GM12801 (cell line): Measurements from ENCODE around the gene PPP1R3G.

Source experiments
- CTCF ChIP-seq: IDR thresholded peaks from one replicate; pipeline ENCODE4 v1.5.1; 2011; ENCODE audit warnings: control low read depth; ENCODE audit not compliant: insufficient read length; ENCODE audit errors: extremely low read depth

PPP1R3G gene

GRCh38 chr6:5072440-5072839, 12.7 kb upstream of the PPP1R3G start:
- TF ChIP-seq CTCF: no peak

- no peak for TF ChIP-seq CTCF
These were observed 11.1 kb upstream of the PPP1R3G start for GRCh38 chr6:5073992-5074391.

GRCh38 chr6:5076931-5077330, 8.2 kb upstream of the PPP1R3G start:
- no peak for TF ChIP-seq CTCF

GRCh38 chr6:5078121-5078669, 6.9 kb upstream of the PPP1R3G start:
- TF ChIP-seq CTCF: no peak

- no peak for TF ChIP-seq CTCF
These were observed 5.4 kb upstream of the PPP1R3G start for GRCh38 chr6:5079692-5080091.

- TF ChIP-seq CTCF: no peak
These were observed 4.6 kb upstream of the PPP1R3G start for GRCh38 chr6:5080574-5080973.

GRCh38 chr6:5081182-5081581, 4.0 kb upstream of the PPP1R3G start:
- TF ChIP-seq CTCF: no peak

GRCh38 chr6:5081955-5082354, 3.2 kb upstream of the PPP1R3G start:
- no peak for TF ChIP-seq CTCF
